NCI-H1694 treated with DMSO at 0.1 percent for 48 hours (cell line): ENCODE results near the gene ABCA1.
A peak's percentile ranks its signal among the peaks of the same experiment; 100 is the strongest.

Experiments used
- DNase-seq: peaks from one replicate; lab custom pipeline; 2025; lab: John Stamatoyannopoulos, UW

The ABCA1 gene

DNA sequence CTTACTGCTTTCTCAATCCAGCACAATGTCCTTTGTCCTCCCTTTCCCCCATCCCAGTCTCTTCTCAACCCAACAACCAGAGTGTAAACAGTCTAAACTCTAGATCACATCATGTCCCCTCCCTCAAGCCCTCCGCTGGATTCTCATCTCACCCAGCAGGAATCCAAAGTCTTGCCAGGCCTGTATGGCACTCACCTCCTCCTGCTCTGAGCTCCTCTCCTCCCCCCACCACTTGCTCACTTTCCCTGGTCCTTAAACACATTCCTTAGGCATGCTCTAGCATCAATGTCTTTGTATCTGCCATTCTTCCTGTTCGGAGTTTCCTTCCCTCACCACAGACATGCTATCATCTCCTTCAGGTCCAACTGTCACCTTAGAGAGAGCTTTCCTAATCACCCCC is 85.3 kb downstream of the ABCA1 start:
- DNase-seq, result no peak

DNA sequence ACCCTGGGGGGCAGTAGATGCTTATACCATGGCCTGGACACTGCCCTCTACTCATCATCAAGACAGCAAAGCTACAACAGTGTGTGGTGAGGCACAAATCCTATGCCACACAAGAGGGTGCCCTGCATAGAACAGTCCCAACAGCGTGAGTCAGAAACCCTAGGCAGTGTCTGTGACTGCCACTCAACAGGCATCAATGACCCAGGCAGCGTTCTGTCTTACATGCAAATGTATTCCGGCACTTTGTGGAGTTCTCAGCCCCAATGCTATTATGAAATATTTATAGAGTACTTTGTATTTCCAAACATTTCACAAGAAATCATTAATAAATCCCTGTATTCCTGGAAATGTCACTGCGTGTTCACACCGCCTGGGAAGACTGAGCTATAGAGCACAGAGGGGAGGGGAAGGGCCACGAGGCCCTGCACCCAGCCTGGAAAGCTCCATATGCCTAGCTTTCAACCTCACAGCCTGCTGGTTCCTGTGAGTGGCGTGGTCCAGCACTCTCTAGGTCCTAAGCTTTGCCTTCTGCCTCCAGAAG is 86.3 kb downstream of the ABCA1 start:
- no peak for DNase-seq

DNA sequence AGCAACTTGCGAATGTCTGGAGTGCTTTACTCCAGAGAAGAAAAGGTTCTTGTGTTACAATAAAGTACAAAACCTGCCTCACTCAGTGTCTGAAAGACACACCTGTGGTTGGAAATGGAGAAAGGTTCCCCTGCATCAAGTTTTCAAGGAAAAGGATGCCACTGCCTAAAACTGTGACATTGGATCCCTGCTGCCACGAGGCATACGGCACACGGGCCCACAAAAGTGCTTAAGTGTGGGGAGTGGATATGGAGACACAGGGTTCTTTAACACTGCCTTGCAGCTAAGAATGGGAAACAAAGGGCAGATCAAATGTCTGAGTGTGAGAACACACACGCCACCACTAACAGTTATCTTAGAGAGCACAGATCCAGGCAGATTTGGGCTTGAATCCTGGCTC is 89.0 kb downstream of the ABCA1 start:
- DNase-seq, result no peak

DNA sequence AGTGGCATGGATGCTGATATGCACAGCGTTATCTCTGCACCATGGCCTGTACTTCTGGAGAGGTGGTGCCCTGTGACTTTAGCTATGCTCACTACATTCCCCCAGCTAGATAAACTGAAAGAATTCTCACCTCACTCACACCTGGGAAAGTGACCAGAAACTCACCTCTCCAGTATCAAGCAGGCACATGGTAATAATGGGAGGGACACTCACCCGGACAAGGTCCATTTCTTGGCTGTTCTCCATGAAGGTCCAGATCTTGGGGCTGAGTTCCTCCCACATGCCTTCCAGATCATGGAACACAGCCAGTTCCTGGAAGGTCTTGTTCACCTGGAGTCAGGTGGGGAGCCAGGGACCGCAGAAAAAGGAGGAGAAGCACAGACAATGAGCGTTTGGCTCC is 91.2 kb downstream of the ABCA1 start:
- no peak for DNase-seq

DNA sequence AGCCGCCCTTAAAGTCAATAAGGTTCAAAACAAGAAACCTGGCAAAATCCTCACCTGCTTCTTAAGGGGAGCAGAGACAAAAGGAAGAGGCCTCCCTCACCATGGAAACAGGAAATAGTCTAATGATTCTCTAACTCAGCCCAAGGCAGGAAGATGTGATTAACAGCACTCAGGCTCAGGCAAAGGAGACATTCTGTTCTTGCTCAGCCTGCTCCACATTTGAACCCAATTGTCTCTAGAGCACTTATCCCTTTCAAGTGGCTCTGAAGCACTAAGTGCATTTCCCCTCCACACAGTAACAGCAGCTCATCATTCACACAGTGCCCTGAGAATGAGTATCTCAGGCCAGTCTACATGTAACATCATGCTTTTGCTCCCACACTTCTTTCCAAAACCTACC is 91.7 kb downstream of the ABCA1 start:
- no peak for DNase-seq

DNA sequence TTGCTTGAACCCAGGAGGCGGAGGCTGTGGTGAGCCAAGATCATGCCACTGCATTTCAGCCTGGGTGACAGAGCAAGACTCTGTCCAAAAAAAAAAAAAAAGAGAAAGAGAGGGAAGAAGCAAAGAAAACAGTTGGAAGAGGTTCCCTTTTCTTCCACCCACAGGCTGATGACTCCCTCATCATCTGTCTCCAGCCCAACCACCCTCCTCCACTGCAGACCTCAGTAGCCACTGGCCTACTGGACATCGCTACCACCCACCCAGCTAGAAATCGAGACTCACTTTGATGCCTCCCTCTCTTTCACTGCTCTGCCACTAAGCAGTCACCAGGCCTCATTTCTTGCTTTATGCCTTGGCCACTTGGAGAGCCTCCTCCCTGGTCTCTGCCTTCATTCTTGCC is 92.8 kb downstream of the ABCA1 start:
- DNase-seq, result no peak

DNA sequence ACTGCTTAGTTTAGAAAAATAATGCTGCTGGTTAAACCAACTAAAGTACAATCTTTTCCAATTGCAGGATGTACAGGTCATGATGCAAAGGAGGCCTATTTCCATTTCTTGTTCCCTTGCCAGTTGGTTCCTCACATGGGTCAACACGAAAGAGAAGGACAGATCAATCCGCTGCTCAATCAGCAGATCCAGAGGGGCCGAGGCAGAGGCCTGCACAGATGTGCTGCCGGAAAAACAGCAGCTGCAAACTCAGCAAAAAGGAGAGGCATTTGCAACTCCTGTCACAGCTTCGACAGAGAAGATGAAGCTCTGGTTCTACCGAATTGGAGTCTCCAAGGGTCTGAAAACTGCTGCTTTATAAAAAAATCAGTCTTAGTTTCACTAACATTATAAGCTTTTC is 94.3 kb downstream of the ABCA1 start:
- no peak for DNase-seq

DNA sequence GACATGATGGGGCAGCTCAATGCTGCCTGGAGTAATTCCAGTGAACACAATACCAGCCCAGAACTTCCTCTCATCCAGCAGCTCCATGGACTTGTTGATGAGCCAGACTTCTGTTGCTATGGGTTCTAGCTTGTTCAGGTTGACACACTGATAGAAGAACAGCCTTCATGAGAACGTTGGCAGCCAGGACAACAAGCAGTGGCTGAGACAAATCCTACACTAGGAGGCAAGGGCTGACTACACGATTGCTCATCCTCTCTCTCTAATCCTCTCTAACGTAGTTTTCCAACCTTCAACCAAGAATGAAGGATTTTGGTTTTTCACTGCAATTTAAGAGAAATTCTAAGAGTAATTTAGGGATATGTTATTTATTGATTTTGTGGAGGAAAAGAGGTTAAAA is 96.3 kb downstream of the ABCA1 start:
- DNase-seq, result no peak

DNA sequence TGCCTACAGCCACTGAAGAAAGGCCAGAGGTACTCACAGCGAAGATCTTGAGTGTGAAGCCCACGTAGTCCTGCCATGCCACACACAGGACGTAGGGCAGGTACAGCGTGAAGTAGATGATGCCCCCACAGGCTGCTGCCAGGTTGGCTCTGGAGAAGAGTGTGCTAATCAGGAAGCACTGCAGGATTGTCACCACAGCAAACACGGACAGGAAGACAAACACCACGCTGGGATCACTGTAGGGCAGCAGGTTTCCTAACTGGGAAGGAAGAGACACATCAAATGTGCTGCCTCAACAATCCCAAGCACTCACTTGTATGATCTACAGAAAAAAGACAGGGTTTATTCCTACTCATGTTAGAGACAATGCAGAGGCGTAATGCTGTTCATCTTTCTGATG is 101.0 kb downstream of the ABCA1 start:
- DNase-seq, result no peak

DNA sequence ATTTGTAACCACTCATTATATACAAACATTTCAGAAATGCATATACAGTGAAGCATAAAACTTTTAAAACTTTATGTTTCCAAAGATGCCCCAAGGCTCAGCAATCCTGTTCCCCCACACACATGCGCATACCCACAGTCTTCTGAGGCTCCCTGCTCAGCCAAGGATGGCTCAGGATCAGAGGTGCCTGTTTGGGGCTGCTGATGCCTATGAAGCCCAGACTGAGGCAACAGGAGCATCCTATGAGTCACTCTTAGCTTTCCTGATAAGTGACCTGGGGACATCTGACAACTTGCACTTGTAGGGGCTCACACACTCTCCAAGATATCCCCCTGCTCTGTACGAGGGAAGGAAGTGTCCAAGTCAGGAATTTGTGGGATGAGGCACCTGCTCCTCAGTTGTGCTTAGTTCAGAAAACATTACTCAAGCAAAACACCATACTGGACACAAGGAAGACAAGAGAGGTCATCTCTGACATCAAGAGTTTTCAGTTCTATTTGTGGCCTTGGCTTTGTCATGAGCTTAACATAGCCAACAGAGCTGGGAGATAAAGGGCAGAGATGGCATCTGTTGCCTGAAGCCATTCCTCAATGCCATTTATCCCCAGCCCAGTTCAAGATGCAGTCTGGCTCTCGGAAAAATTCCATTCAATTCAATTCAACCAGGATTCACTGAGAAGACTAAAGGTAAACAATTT is 101.7 kb downstream of the ABCA1 start:
- DNase-seq, result no peak

DNA sequence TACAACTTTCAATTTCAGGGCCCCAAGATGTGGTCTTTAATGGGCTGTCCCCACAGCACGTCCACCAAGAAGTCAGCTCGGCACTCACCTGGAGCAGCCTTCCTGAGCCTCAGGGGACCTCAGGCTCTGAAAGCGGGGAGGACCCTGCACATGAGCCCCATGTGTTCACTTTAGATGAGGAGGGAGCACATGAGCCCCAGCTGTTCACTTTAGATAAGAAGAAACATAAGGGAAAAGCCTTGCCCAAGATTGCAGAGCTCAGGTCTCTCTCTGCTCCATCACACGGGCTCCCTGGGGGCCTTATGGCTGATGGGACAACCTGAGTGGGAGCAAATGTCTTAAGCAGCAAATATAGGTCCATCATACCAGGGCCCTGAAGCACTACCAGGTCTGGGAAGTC is 107.6 kb downstream of the ABCA1 start:
- no peak for DNase-seq

DNA sequence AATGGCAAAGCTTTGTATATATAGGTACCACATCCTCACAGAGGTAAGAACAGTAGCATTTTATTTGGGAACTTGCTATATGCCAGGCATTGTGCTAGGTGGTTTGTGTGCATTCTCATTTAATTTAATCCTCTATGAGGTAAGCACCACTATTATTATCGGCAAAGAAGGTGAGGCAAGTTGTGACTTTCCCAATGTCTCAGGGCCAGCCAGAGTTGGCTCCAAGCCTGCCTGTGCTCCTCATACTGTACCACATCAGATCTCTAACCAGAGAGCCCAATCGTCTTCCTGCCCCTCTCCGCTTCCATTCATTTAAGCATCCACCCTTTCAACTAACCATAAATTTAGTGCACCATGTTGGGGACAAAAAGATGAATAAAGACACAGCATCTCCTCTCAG is 108.9 kb downstream of the ABCA1 start:
- DNase-seq, result no peak

DNA sequence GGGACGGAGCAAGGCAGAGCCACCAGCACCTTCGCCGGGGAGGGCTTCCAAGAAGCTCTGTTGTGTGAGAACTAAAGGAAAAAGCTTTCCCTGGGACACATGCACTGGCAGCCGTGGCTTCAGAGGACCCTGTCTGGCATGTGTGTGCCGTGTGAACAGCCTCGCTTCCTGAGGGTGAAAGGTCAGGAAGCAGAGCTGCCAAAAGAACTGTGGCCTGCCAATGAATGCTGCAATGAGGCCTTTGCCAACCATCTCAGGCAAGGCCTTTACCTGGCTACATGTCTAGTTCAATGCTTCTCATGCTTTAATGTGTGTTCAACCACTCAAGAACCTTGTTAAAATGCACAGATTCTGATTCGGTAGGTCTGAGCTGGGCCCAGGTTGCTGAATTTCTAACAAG is 110.5 kb downstream of the ABCA1 start:
- no peak for DNase-seq

DNA sequence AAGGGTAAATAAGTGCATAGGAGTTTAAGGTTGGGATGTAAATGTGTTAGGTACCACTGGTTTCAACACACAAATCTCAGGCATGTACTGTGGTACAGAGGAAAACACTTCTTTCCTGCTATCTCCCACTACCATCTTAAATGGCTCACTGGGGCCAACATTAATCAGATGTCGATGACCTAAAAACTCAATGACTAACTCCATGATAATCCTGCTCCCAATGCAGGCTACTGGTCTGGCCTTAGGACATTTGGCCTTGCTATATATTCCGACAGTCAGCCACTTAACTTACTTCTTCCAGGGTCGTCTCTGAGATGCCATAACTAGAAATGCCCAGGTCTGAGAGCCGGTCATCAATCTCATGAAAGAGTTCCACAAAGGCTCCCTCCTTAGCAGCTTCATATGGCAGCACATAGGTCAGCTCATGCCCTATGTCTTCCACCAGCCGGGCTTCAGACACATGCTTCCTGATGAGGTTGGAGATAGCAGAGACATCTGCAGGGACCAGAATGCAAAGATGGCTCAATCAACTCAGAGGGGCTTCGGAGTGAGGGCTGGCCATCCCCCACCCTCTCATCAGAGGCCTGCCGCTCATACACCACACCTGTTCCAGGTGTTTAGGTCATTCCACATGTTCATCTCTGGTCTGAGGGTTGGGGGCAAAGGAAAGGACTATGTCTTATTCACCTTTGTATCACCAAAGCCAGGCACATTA is 111.9 kb downstream of the ABCA1 start:
- DNase-seq, result no peak

DNA sequence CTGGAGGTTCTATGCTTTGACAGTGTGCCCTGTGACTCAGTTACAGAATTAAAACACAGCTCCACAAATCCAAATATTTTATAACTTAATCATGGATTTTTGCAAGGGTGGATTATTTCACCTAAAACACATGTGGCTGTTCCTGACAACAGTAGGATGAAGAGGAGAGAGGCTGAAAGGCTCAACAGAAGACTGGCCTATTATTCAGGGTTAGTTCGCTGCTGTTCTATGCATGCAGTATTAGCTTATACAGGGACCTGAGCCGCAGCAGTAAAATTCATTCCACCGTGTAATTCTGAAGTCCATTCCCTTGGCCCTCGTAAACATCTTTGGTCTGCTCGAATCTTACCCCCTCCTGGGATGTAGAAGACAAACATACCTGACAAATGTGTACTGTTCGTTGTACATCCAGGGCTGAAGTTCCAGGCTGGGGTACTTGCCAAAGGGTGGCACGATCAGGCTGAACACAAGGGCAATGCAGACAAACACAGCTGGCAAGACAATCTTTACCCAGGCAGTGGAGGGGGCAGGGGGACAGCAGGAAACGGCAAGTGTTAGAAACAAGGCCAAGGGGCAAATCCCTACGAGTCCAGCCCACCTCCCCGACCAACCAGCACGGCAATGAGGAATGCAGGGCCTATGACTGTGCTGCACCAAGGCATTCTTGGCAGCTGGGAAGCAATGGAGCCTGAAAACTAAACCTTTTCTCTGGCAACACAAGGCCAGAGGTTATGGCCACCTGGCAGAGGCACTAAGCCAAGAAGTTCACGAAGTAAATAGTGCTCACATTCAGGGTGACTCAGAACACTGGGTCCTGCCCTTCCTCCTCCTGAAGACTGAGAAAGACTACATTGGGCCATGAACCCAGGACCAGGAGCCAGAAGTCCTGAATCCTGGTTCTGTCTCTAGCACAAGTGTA is 117.3 kb downstream of the ABCA1 start:
- DNase-seq, result peak; percentile 75

DNA sequence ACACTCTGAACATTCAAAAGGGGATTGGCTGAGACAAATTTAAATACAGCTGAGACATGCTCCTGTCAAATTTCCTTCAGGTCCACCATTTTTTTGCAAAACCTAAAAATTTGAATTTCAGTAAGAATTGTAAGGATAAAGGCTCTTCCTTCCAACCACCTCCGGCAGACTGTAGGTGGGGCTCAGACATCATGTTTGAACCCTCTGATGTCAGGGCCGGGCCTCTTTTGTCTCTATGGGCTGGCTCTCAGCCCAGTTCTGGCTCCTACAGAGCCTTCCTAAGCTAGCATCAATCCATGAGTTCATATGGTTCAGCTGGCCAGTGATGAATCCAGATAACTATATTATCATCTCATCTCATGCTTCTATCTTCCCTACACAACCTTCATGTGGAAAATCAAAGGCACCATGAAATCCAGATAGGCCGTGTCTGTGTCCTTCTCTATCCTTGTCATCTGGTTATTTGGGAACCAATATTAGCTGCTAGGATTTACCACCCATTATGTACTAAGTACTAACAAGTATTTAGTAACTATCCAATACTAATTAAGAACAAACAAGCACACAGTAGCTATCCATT is 119.8 kb downstream of the ABCA1 start:
- peak; percentile 61 for DNase-seq

DNA sequence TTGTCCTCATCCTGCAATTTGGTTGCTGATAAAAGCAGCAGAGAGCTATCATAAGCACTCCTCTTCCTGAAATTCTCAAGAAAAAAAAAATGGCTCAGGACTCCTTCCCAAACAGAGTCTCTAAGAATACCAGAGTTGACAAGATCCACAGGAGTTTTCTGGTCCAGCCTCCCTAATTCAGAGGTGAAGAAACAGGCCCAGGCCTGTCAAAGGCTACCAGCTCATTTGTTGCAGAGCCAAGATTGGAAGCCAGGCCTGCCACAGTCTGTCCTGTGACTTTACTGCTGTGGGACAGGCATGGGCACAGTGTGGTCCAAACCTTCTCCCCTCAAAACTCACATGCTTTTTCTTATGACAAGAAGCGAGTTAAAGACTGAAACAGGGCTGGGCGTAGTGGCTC is 122.5 kb downstream of the ABCA1 start:
- no peak for DNase-seq

DNA sequence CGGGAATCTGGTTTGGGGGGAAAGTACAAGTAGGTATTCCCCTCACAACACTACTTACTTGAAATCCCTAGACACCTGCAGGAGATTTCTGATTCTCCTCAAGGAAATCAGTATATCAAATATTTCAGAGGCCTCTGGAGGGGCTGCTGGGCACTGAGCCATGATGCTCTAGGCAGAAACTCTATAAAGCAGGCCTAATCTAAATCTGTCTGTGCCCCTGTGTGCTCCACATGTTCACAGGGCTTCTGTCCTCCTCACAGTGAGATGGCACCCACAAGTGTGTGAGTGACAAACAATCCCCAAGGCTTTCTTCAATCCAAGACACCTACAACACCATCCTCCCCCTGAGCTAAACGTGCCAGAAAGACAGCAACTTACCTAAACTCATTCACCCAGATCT is 125.0 kb downstream of the ABCA1 start:
- no peak for DNase-seq

DNA sequence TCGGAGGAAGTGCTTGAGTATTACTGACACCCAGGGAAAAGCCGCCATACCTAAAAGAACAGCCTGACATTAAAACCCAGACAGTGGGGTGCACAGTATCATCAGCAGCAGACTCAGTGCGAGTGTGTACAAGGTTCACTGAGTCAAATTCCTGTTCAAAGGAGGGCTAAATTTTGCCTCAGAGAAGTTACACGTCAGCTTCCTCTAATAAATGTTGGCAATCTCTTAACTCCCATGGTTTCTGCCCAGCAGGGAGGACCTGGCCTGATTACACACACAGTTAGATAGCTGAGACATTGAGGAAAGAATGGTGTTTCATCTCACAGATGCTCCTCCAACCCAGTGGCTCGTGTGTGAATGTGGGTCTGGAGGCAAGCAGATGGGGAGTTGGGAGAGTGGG is 125.8 kb downstream of the ABCA1 start:
- no peak for DNase-seq

DNA sequence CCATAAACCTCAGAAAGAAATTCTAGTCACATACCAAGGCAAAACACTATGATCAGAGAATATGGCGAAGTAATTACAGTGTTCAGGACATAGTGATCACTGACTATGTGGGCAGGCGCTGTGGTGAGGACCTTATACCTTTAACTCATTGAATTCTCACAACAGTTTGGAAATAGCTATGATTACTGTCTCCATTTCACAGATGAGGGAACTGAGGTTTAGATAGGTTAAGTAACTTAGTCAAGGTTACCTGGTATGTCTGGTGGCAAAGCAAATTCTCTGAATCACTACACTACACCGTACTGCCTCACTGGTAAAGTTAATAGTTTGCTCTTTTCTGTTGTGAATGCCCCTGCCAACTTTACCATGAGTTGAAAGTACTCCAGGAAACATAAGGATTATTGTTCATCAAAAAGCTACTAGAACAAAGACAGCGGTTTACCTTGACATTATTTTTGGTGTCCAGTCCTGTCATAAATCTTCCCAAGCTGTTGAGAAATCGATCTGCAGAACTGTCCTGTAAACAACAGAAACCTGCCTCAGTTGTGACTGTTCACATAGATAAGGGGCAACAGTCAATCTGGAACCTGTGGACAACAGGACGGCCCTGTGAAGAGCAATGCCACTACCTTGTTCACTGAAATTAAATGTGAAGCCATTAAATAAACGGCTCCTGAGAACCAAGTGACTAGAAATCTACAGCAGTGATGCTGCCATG is 127.7 kb downstream of the ABCA1 start:
- no peak for DNase-seq

DNA sequence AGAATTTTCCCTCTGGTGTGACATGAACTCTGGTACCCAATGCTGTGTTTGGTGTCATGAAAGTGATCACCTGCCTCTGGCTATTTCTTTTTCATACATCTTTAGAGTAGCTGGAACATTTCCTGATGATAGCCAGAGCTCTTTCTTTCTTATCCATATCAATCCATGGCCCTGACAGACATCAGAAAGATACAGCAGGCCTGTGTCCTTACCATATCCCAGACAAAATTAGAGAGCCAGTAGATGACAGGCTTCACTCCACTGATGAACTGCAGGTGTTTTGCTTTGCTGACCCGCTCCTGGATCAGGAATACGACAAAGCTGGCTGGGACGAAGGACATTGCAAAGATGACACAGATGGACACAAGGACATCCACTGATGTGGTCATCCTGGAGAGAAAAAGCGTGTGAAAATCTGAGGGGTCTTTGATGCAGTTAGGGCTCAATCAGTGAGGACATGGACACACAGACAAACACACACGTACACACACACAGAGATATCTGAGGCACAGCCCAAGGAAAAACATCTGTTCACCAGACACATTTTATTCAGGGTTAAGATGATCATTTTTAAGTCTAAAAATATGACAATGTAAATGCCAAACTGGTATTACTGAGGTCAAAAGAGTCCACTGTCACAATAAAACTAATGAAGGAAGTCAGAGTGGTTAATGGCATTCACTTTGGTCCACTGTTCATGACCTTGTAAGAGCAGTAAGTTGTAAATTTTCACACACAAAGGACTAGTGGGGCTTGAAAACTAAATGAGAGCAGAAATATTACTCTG is 129.6 kb downstream of the ABCA1 start:
- no peak for DNase-seq
